ENCODE measurements around the gene FANCF. TPM values are rescaled to one million over a fixed set of nuclear protein-coding genes. Genes with fewer than 3 reads are reported as not detected.

FANCF gene
- total RNA-seq, 1 donor from 2014 or later: 9.4 TPM

DNA sequence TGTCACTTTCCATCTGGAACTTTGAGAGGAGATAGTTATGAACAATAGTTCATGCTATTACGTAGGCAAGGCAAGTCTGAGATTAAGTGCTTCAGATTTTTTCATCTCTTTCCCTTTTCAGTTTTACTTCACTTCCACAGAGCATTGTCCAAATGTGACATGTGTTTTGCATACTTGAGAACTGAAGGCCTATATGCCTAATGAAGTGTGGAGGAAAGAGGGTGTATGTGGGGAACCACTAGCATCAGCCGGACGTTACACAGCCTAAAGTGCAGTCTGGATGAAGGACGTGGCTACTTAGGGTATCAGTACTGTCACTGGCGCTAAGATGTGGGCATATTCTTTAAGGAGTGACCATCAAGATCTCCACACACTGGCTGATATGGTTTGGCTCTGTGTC lies 26.2 kb downstream of the FANCF start:
- Mint-ChIP-seq H3K4me3 (ENCODE audit: unreplicated experiment) (no peak overlapping the region), H3K36me3 (ENCODE audit: unreplicated experiment) (no peaks in the 10 kb centered on the region), H3K9me3 (ENCODE audit: unreplicated experiment) (no peaks in the 10 kb centered on the region), H3K27me3 (ENCODE audit: unreplicated experiment) (peaks cover 5% of the 10 kb centered on the region), H3K27ac (ENCODE audit: unreplicated experiment) (no peak overlapping the region), H3K4me1 (ENCODE audit: unreplicated experiment) (no peaks in the 10 kb centered on the region)
- TF ChIP-seq CTCF (IDR thresholded peaks at IDR 0.05): no peak
- no peak for DNase-seq (ENCODE audit: extremely low spot score, unreplicated experiment)

- no peak for DNase-seq (ENCODE audit: extremely low spot score, unreplicated experiment)
- no peak for TF ChIP-seq CTCF (IDR thresholded peaks at IDR 0.05)
- Mint-ChIP-seq H3K4me3 (ENCODE audit: unreplicated experiment) (no peak overlapping the region), H3K9me3 (ENCODE audit: unreplicated experiment) (no peaks in the 10 kb centered on the region), H3K36me3 (ENCODE audit: unreplicated experiment) (no peaks in the 10 kb centered on the region), H3K27me3 (ENCODE audit: unreplicated experiment) (peaks cover 5% of the 10 kb centered on the region), H3K27ac (ENCODE audit: unreplicated experiment) (no peak overlapping the region), H3K4me1 (ENCODE audit: unreplicated experiment) (no peaks in the 10 kb centered on the region)
These were observed 28.6 kb downstream of the FANCF start for GRCh38 chr11:22597062-22597461.

DNA sequence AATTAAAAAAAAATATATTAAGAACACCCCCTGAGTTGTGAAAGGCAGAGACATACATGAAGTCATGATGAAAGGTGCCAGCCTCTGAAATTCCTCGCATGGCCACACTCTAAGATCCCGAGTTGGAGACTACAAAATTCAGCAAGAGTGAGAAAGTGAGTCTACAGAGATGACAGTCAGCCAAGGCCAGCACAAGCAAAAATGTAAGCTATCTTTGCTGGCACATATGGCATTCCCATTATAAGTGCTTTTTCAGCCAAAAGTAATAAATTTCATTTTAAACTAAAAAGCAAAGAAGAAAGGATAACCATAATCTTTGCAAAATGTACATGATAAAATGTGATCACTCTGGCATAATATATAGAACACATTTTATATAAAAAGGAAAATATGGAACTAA lies 40.6 kb downstream of the FANCF start:
- Mint-ChIP-seq H3K27ac (ENCODE audit: unreplicated experiment) (no peak overlapping the region), H3K4me3 (ENCODE audit: unreplicated experiment) (no peak overlapping the region), H3K27me3 (ENCODE audit: unreplicated experiment) (peaks cover 13% of the 10 kb centered on the region), H3K4me1 (ENCODE audit: unreplicated experiment) (no peaks in the 10 kb centered on the region), H3K36me3 (ENCODE audit: unreplicated experiment) (no peaks in the 10 kb centered on the region), H3K9me3 (ENCODE audit: unreplicated experiment) (no peaks in the 10 kb centered on the region)
- no peak for DNase-seq (ENCODE audit: extremely low spot score, unreplicated experiment)
- no peak for TF ChIP-seq CTCF (IDR thresholded peaks at IDR 0.05)

GRCh38 chr11:22583963-22584492 lies 41.6 kb downstream of the FANCF start:
- H3K36me3 Mint-ChIP-seq (ENCODE audit: unreplicated experiment): no peaks in the 10 kb centered on the region
- no peaks in the 10 kb centered on the region for H3K4me1 Mint-ChIP-seq (ENCODE audit: unreplicated experiment)
- H3K27me3 Mint-ChIP-seq (ENCODE audit: unreplicated experiment): peaks cover 12% of the 10 kb centered on the region
- no peak for DNase-seq (ENCODE audit: extremely low spot score, unreplicated experiment)
- no peaks in the 10 kb centered on the region for H3K9me3 Mint-ChIP-seq (ENCODE audit: unreplicated experiment)
- no peak overlapping the region for H3K4me3 Mint-ChIP-seq (ENCODE audit: unreplicated experiment)
- no peak overlapping the region for H3K27ac Mint-ChIP-seq (ENCODE audit: unreplicated experiment)
- TF ChIP-seq CTCF (IDR thresholded peaks at IDR 0.05): no peak

DNA sequence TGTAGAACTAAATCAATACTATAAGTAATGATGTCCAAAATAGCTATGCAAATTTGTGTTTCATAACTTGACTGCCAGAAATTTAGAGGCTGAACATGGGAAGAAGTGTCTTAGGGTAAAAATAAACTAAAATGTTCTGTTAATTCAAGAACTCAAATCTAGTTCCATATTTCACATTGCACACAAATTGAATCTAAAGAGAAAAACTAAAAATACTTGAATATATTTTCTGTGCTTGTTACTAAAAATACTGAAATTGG lies 43.5 kb downstream of the FANCF start:
- DNase-seq (ENCODE audit: extremely low spot score, unreplicated experiment): no peak
- no peak for TF ChIP-seq CTCF (IDR thresholded peaks at IDR 0.05)
- Mint-ChIP-seq H3K4me1 (ENCODE audit: unreplicated experiment) (no peaks in the 10 kb centered on the region), H3K27ac (ENCODE audit: unreplicated experiment) (no peak overlapping the region), H3K36me3 (ENCODE audit: unreplicated experiment) (no peaks in the 10 kb centered on the region), H3K27me3 (ENCODE audit: unreplicated experiment) (peaks cover 12% of the 10 kb centered on the region), H3K4me3 (ENCODE audit: unreplicated experiment) (no peak overlapping the region), H3K9me3 (ENCODE audit: unreplicated experiment) (no peaks in the 10 kb centered on the region)
